GM19455 (cell line): ENCODE results near the gene SCN4B.

ENCODE experiments used
- ATAC-seq: cut with Tn5 transposase; IDR thresholded peaks from one replicate; pipeline ENCODE4 v1.9.1; 2021; ENCODE audit not compliant: unreplicated experiment

Gene SCN4B

DNA sequence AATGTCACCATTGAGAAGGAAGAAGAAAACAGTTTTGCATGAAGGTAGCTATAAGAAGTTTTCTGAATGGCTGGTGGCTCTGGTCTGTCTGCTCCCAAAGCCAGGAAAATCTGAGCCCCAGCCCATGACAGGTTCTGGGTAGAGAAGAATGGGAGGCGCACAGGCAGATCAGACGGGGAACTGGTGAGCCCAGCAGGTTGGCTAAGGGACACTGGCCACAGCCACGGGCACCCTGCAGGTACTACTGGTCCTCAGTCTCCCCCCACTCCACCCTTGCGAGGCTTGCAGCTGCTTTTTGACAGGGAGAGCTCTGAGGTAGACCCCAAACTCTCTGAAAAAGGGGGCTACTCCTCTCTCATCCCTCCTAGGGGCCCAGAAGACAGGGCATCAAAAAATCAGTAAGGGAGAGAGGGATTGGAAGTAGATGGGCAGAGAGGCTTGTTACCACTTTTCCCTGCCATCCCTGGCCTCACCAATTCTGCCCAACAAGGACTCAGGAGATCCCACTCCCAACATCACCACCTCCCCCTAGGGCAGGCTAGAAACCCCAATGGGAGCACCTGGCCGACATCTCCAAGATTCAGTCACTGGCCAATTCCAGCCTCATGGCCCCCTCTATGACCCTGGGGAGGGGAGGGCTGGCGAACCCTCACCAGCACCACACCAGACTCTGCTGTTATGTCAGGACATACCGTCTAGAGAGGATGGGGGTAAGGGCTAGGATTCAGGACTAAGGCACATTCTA, 17.4 kb downstream of the SCN4B start:
- ATAC-seq = no peak

DNA sequence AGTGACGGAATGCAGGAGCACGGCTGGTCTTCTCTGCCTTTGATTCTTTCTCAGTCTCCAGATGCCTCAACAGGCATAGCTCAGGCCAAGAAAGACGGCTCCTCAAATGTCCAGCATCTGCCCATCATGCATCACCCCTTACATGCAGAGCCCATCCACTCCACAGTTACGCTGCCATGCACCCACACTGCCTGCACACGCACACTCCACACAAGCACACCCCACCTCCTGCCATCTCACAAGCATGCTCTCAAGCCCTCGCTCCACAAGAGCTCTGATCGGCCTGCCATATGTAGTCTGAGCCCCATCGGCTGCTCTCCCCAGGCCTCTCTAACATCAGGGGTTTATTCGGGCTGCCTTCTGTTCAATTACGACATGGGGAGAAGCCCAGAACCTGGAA, 18.8 kb downstream of the SCN4B start:
- ATAC-seq = no peak

DNA sequence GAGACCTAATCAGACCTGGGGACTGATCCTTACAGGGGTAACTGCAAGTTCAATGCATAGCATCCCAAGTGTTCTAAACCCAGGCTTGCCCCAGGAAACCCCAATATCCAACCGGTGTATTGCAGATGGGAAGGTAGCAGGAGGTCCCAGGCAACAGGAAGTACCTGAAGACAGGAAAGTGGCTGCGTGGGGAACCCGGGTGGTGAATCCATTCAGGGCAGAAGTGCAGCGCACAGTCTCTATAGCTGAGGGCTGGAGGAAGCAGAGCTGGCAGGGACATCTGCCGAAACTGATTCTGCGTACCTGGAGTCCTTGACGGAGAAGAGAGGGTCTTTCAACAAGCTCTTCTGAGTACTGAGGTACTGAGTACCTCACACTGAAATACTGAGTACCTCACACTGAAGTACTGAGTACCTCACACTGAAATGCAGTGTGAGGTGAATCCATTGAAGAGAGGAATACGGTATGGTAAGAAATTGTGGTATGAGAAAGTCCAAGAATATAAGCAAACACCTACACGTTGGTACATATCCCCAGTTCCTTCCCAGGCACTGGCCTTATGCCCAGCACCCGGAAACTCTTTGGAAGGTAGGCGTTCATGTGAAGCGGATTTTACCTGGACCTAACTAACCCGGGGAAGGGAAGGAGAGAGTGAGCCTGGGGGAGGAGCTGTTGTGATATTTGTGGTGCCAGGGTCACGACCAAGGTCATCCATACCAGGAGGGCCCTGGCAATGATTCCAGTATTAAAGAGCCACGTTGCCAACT, 20.1 kb downstream of the SCN4B start:
- ATAC-seq = no peak

DNA sequence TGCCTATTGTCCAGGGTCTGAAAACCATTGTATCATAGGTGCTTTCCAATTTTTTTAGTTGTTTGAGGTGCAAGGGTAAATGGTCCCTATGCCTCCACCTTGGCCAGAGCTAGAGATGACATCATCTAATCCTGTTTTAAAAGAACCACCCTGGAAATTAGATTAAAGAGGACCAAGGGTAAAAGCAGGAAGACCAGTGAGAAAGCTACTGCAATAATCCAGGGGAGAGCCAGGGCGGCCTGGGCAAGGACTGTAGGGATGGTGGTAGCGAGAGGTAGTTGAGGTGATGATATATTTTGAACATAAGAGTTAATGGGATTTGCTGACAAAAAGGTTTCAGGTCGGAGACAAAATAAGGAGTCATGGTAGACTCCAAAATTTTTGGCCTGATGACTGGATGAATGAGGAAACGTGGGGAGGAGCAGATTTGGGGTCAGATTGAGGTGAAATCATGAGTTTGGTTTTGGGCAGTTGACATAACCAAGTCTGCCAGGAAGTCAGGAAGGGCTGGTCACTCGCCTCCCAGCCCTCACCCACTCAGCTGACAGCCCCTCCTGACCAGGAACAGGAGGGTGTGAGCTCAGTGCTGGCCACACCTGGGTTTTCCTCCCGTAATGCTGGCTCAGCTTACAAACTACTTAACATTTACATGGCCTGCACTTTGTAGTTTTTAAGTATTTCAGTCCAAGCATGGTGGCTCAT, 23.0 kb downstream of the SCN4B start:
- ATAC-seq = no peak

DNA sequence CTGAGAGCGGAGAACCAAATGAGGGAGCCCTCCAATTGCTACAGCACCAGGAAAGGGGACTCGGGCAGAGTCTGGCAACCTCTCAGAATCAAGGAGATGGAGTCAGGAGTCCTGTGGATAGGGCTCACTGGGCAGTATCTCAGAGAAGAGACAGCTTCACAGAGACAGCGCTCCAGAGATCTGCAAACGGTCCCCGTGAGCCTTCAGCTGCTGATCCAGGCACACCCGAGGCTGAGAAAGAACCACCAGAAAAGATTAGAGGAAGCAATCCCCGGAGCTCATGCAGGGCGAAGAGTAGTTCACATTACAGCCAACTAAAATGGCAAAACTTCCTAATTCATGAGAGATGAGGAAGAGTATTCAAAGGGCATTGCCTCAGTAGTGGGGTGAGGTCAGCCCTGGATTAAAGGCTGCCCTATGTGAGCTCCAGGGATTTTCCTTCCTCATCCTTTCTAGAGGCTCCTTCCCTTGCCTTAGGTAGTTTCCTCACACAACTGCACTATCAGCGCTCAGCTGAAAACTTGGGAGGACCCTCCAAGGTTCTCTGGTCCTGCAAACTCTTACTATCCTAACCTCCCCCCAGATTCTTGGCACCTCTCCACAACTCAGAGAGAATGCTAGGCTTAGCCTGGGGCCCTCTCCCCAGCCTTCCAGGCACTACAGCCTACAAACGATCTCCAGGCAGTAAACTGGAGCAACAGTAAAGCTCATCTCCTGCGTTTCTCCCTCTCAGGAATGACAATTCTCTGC, 23.7 kb downstream of the SCN4B start:
- ATAC-seq = no peak

DNA sequence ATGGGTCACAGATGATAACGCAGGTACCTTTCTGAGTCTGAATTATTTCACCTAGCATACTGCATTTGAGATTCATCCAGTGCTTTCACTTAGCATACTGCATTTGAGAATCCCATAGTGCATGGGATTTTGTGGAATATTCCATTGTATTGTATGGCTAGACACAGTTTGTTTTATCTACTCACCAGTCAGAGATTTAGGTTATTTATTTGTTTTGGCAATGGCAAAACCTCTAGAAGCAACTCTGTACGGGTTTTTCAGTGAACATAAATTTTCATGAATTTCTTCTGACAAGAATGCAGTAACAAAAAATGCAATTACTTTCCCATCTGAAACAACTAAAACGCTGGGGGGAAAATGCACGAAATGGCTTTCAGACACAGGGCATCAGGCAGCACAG, 24.3 kb downstream of the SCN4B start:
- no peak for ATAC-seq

DNA sequence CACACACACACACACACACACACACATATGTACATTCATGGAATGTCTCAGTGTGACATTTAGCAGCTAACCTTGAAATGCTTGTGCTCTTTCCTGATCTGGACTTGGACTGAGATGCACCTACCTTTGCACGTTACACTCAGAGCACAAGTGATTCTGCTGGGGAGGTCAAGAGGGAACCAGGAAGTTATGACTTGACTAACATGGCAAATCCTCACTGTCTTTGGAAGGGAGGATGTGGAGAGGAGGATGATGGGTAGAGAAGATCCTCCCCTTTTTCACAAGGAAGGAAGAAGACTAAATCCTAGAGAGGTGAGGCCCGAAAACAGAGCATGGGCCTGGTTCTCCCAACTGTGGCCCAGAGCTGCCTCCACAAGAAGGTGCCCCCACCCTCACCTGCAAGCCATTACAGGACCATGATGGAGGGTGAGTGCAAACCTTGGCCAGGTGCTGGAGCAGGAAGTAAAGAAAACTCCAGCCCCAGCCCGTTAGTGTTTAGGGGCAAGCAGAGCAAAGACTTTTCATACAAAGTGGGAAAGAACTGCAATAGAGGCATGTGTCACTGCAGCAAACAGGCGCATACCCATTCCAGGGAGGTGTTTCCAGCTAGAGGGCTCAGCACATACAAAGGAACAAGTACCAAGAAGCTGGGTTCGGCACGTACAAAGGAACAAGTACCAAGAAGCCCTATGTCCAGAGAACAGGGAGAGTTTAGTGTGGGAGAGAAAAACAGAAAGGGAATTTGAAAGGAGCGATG, 26.4 kb downstream of the SCN4B start:
- no peak for ATAC-seq

DNA sequence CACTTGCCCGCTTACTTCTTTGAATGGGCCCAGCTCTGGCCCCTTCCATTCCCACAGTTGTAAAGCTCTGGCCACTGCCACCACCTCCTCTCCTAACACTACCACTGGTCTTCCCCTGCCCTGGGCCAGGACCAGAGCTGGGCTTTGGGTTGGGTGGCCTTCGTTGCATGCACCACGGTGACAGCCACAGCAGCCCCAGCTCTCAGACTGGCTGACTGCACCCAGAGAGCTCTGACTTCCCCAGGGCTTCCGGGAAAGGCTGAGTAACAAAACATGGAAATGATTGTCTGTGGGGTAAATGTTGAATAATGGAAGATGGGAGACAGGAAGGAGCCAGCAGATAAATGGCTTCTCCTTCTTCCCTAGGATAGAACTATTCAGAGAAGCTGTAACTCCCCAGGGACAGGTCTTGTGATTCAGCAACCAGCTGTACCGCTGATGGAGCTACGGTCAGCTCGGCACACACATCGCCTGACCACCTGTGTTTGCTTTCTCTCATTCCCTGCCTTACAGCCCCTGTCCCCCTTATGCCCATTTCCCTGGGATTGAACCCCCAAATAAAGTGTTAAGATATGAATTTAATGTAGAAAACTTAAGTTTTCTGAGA, 27.6 kb downstream of the SCN4B start:
- ATAC-seq = no peak

DNA sequence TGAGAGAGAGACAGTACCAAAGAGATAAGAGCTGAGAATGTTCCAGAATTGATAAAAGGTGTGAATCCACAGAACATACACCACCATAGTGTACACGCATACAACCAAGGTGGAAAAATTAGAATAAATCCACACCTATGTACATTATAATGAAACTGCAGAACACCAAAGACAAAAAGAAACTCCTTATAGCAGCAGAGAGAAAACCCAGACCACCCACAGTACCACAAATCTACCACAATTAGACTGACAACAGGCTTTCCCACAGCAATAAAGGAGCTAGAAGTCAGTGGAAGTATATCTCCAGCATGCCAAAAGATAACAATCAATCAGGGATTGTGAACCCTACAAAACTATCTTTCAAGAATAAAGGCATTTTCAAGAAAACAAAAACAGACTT, 31.8 kb downstream of the SCN4B start:
- no peak for ATAC-seq

DNA sequence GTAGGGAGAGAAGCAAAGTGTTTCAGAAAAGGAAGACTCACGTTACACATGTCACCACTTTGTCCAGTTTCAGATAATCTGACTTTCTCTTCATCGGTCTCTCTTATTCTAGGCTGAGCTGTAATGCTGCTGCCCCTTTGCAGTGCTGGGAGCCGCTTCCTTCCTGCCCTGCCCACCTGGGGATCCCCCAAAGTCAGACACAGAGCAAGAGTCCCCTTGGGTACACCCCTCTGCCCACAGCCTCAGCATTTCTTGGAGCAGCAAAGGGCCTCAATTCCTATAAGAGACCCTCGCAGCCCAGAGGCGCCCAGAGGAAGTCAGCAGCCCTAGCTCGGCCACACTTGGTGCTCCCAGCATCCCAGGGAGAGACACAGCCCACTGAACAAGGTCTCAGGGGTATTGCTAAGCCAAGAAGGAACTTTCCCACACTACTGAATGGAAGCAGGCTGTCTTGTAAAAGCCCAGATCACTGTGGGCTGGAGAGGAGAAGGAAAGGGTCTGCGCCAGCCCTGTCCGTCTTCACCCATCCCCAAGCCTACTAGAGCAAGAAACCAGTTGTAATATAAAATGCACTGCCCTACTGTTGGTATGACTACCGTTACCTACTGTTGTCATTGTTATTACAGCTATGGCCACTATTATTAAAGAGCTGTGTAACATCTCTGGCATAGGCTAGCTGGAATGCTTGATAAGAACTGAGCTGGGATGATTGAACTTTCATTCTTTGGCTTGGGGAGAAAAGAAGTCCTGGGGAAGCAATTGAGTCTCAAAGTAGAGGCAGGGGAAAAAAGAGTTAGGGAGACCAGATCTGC, 34.6 kb downstream of the SCN4B start:
- ATAC-seq = no peak

DNA sequence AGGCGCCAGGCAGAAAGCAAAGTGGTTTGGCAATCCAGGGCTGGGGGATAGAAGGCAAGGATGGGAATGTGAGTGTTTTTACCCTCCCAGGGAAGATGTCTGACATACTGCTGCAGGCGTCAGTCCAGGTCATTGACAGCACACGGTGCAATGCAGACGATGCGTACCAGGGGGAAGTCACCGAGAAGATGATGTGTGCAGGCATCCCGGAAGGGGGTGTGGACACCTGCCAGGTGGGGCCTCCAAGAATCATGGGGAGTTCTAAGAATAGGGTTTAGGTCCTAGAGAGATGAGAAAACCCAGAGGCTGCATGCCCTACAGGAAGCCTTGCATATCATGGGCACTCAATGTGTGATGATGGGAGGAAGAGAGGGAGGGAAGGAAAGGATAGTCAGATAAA, 37.6 kb downstream of the SCN4B start:
- ATAC-seq = no peak

DNA sequence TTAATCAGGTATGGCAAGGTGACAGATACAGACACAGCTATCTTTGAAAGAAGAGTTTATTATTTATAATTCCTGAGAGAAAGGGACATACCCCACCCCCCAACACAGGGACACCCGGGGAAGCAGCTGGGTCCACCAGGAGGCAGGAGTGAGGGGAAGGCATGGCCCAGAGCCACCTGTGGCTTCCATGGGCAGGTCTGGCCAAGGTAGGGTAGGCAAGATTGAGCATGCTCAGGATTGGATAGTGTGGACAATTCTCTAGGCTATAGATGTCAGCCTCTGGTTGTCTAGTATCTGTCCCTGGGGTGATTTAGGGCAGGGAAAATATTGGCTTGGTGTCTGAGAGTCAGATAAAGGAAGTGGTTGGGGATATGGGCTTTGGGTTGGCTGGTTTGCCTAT, 38.4 kb downstream of the SCN4B start:
- no peak for ATAC-seq

DNA sequence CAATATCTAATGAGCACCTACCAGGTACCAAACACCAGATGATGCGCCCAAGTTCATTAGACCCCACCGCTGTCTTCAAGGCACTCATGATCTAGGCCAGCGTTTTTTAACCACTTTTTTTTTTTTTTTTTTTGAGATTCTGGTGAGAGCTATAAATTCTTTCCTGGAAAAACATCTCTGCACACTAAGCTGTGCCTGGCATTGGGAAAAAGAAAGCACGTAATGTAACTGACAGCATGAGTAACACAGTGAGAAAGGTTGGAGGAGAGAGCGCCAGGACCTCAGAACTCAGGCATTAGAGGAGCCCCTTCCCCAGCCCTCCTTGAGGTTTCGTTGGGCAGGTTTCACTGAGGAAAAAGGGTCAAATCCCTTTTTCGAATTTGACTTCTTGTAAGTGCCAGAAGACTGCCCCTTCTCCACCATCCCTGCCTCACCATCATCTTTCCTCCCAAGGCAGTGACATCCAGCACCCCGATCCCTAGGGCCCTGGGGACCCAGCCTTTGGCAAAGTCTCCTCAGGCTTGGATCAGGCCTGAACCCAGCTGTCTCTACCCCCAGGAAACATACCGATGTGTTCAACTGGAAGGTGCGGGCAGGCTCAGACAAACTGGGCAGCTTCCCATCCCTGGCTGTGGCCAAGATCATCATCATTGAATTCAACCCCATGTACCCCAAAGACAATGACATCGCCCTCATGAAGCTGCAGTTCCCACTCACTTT, 39.8 kb downstream of the SCN4B start:
- ATAC-seq = no peak

DNA sequence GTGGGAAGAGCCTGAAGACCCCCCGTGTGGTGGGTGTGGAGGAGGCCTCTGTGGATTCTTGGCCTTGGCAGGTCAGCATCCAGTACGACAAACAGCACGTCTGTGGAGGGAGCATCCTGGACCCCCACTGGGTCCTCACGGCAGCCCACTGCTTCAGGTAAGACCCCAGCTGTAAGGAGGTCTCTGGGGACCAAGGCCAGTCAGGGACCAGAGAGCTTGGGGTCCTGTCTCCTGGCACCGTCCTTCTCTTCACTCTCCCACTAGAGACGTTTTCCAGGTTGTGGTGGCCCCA, 40.9 kb downstream of the SCN4B start:
- ATAC-seq = no peak

DNA sequence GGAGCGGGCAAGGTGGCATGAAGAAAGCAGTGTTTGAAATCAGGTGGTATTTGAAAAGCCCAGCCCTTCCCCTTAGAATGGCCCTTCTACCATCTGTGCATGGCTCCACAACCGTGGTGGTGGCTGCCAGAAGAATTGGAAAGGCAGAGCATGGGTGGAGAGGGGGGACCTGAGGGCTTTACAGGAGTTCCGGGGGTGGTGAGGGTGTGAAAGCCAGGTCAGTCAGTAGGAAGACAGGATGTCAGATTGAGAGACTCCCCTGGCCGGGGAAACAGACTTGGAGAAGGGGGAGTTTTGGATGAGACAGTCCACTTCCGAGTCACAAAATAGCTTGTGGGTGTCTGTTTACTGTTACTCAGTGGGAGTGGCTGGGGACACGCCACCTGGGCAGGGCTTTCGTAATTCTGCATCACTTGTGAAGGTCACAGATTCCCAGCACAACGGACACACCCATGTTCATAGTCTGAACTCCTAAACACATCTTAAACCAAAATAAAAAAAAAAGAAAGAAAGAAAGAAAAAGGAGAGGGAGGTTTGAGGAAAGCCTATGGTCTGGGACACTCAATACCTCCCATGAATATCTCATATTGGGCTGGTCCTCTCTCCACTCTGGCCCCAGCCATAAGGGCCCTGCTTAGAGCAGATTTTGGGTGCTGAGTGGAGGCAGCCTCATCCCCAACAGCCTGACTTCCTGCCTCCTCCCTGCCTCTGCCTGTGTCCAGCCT, 41.4 kb downstream of the SCN4B start:
- ATAC-seq = no peak

DNA sequence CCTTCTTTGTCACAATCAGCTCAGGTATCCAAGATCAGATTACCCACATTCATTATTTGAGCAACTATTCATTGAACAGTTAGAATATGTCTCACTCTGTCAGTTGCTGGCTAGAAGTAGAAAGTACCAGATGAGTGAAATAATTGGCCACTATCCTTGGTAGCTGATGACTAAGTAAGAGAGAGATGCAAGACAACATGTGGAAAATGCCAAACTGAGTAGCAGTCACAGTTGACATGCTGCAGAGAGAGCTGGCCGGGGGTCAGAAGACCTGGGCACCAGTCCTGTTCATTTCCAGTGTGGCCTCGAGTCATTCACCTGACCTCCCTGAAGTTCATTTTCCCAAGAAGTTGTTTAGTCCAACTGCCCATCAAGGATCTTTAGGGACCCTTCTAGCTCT, 43.4 kb downstream of the SCN4B start:
- no peak for ATAC-seq

DNA sequence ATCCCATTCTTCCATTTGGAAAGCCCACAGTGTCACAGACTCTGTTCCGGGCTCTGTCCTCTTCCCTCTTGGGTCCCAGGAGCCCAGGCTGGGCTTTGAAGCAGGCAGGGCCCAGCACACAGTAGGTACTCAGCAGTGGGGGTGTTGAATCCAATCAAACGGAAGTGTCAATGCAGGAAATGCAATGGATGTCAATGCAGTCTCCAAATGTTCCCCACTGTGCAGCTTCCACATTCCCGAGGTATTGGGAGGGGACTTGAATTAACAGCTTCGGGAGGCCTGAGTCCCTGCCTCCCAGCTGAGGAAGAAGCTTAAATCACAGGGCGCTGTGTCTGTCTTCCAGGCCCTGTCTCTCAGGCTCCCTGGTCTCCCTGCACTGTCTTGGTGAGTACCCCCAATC, 44.1 kb downstream of the SCN4B start:
- ATAC-seq = no peak

DNA sequence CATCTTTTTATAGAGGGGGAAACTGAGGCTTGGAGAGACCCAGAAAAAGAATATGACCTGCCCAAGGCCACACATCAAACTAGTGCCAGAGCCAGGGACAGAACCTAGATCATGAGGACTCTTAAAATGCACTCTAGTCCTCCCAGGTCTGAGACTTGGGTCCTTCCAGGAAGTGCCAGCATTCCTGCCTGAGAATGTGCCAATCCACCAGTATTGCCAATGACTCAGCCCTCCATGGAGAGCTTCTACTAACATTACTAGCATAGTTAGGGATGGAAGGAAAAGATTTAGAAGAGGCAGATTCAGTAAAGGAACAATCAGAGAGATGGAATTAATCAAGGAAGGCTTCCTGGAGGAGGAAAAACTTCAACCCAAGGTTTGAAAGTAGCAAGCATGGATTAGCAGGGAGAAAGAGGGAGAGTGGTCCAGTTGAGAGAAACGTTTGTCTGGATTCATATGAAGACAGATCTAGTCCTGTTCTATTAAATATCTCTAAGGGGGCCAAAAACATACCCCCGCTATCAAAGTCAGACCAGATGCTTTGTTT, 45.8 kb downstream of the SCN4B start:
- ATAC-seq = no peak
